Gastroesophageal sphincter (tissue), 3 donors: ENCODE results near the gene PRDM16.

Source experiments
- EP300 ChIP-seq: sonication (generic); formaldehyde crosslinking; IDR thresholded peaks from one replicate; pipeline ENCODE4 v1.6.1; 2017; ENCODE audit warnings: antibody characterized with exemption, mild to moderate bottlenecking
- POLR2A ChIP-seq, 2 donors: fragments of 450-650 bp; IDR thresholded peaks; one replicate each; pipeline ENCODE4 v1.6.1; 2017; ENCODE audit warnings: antibody characterized with exemption in 2 of 2, mild to moderate bottlenecking in 2 of 2, moderate library complexity in 1 of 2
- POLR2AphosphoS5 ChIP-seq: sonication (generic); formaldehyde crosslinking; IDR thresholded peaks from one replicate; pipeline ENCODE4 v1.6.1; 2017; ENCODE audit warnings: antibody characterized with exemption
- TF ChIP-seq, protein P1 (sequence below), 4 experiments: fragments of 200-600 bp in 2 of 4; fragments of 450-650 bp in 2 of 4; sonication (generic) in 1 of 4; IDR thresholded peaks; one replicate each; pipeline ENCODE4 v1.5.1; 2017 to 2019; ENCODE audit warnings: antibody characterized with exemption in 4 of 4, mild to moderate bottlenecking in 2 of 4, moderate library complexity in 2 of 4

DNA sequence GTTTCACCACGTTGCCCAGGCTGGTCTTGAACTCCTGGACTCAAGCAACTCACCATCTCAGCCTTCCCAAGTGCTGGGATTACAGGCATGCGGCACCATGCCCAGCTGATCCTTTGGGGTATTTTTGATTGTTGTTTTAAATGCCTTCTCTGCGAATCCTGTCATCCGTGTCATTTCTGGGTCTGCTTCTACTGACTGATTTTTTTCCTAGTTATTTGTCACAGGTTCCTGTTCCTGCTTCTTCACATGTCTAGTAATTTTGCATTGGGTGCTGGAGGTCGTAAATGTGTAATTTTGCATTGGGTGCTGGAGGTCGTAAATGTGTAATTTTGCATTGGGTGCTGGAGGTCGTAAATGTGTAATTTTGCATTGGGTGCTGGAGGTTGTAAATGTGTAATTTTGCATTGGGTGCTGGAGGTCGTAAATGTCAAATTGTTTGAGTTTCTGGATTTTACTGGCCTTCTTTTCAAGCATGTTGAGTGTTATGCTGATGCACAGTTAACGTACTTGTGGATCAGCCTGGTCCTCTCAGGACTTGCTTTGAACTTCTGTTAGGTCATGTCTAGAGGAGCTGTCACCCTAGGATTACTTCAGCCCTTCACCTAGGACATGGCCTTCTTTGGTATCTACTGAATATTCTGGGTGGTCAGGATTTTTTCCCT lies 381.3 kb downstream of the PRDM16 start:
- TF ChIP-seq, protein P1, sequence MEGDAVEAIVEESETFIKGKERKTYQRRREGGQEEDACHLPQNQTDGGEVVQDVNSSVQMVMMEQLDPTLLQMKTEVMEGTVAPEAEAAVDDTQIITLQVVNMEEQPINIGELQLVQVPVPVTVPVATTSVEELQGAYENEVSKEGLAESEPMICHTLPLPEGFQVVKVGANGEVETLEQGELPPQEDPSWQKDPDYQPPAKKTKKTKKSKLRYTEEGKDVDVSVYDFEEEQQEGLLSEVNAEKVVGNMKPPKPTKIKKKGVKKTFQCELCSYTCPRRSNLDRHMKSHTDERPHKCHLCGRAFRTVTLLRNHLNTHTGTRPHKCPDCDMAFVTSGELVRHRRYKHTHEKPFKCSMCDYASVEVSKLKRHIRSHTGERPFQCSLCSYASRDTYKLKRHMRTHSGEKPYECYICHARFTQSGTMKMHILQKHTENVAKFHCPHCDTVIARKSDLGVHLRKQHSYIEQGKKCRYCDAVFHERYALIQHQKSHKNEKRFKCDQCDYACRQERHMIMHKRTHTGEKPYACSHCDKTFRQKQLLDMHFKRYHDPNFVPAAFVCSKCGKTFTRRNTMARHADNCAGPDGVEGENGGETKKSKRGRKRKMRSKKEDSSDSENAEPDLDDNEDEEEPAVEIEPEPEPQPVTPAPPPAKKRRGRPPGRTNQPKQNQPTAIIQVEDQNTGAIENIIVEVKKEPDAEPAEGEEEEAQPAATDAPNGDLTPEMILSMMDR (IDR thresholded peaks at IDR 0.05), result no peak
- TF ChIP-seq POLR2A (IDR thresholded peaks at IDR 0.05) (no peak), EP300 (no peak), POLR2AphosphoS5 (no peak)
